Rectal smooth muscle tissue (tissue), 1 donor: ENCODE measurements around the gene AJUBA.

ENCODE experiments used
- H3K27ac ChIP-seq: one replicate; pipeline ENCODE4 v1.7.0; 2013; ENCODE audit warnings: low read depth, low read length, inconsistent platforms
- H3K27me3 ChIP-seq: one replicate; pipeline ENCODE4 v1.7.0; 2013; ENCODE audit warnings: low read length; ENCODE audit not compliant: control insufficient read depth, insufficient read depth
- H3K36me3 ChIP-seq: one replicate; pipeline ENCODE4 v1.7.0; 2013; ENCODE audit warnings: low read length; ENCODE audit not compliant: control insufficient read depth, insufficient read depth
- H3K4me1 ChIP-seq: one replicate; pipeline ENCODE4 v1.7.0; 2013; ENCODE audit warnings: low read length; ENCODE audit not compliant: control insufficient read depth, insufficient read depth
- H3K4me3 ChIP-seq: one replicate; pipeline ENCODE4 v1.7.0; 2013; ENCODE audit warnings: low read length
- H3K9ac ChIP-seq: one replicate; pipeline ENCODE4 v1.7.0; 2013; ENCODE audit warnings: low read length

AJUBA gene

GRCh38 chr14:22939684-22940083 lies 42.7 kb downstream of the AJUBA start:
- no peak overlapping the region for H3K27ac ChIP-seq
- no peak overlapping the region for H3K4me3 ChIP-seq
- no peaks in the 10 kb centered on the region for H3K36me3 ChIP-seq
- H3K27me3 ChIP-seq: no peaks in the 10 kb centered on the region
- no peaks in the 10 kb centered on the region for H3K4me1 ChIP-seq
- H3K9ac ChIP-seq: no peak overlapping the region

- no peaks in the 10 kb centered on the region for H3K36me3 ChIP-seq
- H3K4me3 ChIP-seq: no peak overlapping the region
- H3K4me1 ChIP-seq: no peaks in the 10 kb centered on the region
- no peaks in the 10 kb centered on the region for H3K27me3 ChIP-seq
- no peak overlapping the region for H3K9ac ChIP-seq
- no peak overlapping the region for H3K27ac ChIP-seq
Measured at GRCh38 chr14:22935156-22935555, 47.2 kb downstream of the AJUBA start.

- Histone ChIP-seq H3K4me1 (peaks cover 7% of the 10 kb centered on the region), H3K36me3 (no peaks in the 10 kb centered on the region), H3K9ac (no peak overlapping the region), H3K27me3 (no peaks in the 10 kb centered on the region), H3K4me3 (no peak overlapping the region), H3K27ac (no peak overlapping the region)
Measured at GRCh38 chr14:22932146-22932545, 50.2 kb downstream of the AJUBA start.

- Histone ChIP-seq H3K9ac (no peak overlapping the region), H3K27ac (peak overlapping the region; percentile 76), H3K4me1 (peaks cover 7% of the 10 kb centered on the region), H3K4me3 (peak overlapping the region; percentile 91), H3K27me3 (no peaks in the 10 kb centered on the region), H3K36me3 (peaks cover 3% of the 10 kb centered on the region)
Measured at GRCh38 chr14:22929961-22930364, 52.4 kb downstream of the AJUBA start.

- no peaks in the 10 kb centered on the region for H3K27me3 ChIP-seq
- peak within 1 kb of the TSS; percentile 84 for H3K27ac ChIP-seq
- peaks cover 7% of the 10 kb centered on the region for H3K36me3 ChIP-seq
- H3K4me3 ChIP-seq: peak within 1 kb of the TSS; percentile 91
- H3K4me1 ChIP-seq: peaks cover 7% of the 10 kb centered on the region
- H3K9ac ChIP-seq: peak within 1 kb of the TSS; percentile 85
Measured at GRCh38 chr14:22929104-22929960, 53.0 kb downstream of the AJUBA start, which contains the start of gene PRMT5. Gene PRMT5, minus strand, starts transcription at chr14:22929376. Its CDS starts 15 bp downstream, at chr14:22929361.

GRCh38 chr14:22928237-22929103 lies 53.9 kb downstream of the AJUBA start:
- Histone ChIP-seq H3K9ac (peak overlapping the region; percentile 85), H3K4me1 (peaks cover 7% of the 10 kb centered on the region), H3K27ac (peak overlapping the region; percentile 84), H3K4me3 (peak overlapping the region; percentile 91), H3K36me3 (peaks cover 15% of the 10 kb centered on the region), H3K27me3 (no peaks in the 10 kb centered on the region)

GRCh38 chr14:22926316-22926715 lies 56.0 kb downstream of the AJUBA start:
- Histone ChIP-seq H3K4me1 (peaks cover 7% of the 10 kb centered on the region), H3K27me3 (no peaks in the 10 kb centered on the region), H3K4me3 (no peak overlapping the region), H3K36me3 (peaks cover 28% of the 10 kb centered on the region), H3K27ac (no peak overlapping the region), H3K9ac (no peak overlapping the region)

GRCh38 chr14:22925513-22925912 lies 56.8 kb downstream of the AJUBA start:
- peaks cover 7% of the 10 kb centered on the region for H3K4me1 ChIP-seq
- H3K36me3 ChIP-seq: peaks cover 30% of the 10 kb centered on the region
- no peak overlapping the region for H3K4me3 ChIP-seq
- H3K9ac ChIP-seq: no peak overlapping the region
- H3K27ac ChIP-seq: no peak overlapping the region
- no peaks in the 10 kb centered on the region for H3K27me3 ChIP-seq

- H3K27me3 ChIP-seq: no peaks in the 10 kb centered on the region
- H3K4me3 ChIP-seq: no peak overlapping the region
- peaks cover 32% of the 10 kb centered on the region for H3K36me3 ChIP-seq
- peaks cover 6% of the 10 kb centered on the region for H3K4me1 ChIP-seq
- H3K9ac ChIP-seq: no peak overlapping the region
- no peak overlapping the region for H3K27ac ChIP-seq
Measured at GRCh38 chr14:22923746-22924145, 58.6 kb downstream of the AJUBA start.

GRCh38 chr14:22922294-22922693 lies 60.1 kb downstream of the AJUBA start:
- Histone ChIP-seq H3K36me3 (peaks cover 32% of the 10 kb centered on the region), H3K27me3 (no peaks in the 10 kb centered on the region), H3K4me1 (peaks cover 4% of the 10 kb centered on the region), H3K27ac (no peak overlapping the region), H3K4me3 (no peak overlapping the region), H3K9ac (no peak overlapping the region)
